Measurements from ENCODE around the gene GASK1A.

The GASK1A gene

GRCh38 chr3:43091481-43091880 is 112.4 kb downstream of the GASK1A start:
- DNase-seq (ENCODE audit: low spot score) = no peak
- H3K4me3 ChIP-seq (ENCODE audit: severe bottlenecking) = no peak overlapping the region
- no peaks in the 10 kb centered on the region for H3K9me3 ChIP-seq (ENCODE audit: severe bottlenecking)
- no peaks in the 10 kb centered on the region for H3K27me3 ChIP-seq (ENCODE audit: insufficient read depth, poor library complexity, severe bottlenecking)
- ATAC-seq (ENCODE audit: low read depth) = no peak
- no peak overlapping the region for H3K27ac ChIP-seq (ENCODE audit: poor library complexity, severe bottlenecking)
- no peaks in the 10 kb centered on the region for H3K4me1 ChIP-seq (ENCODE audit: insufficient read depth, poor library complexity, severe bottlenecking)
- TF ChIP-seq CTCF (IDR thresholded peaks at IDR 0.05; ENCODE audit: poor library complexity, severe bottlenecking) = no peak
- H3K36me3 ChIP-seq (ENCODE audit: low read depth) = no peaks in the 10 kb centered on the region

- Histone ChIP-seq H3K27me3 (ENCODE audit: insufficient read depth, poor library complexity, severe bottlenecking) (no peaks in the 10 kb centered on the region), H3K27ac (ENCODE audit: poor library complexity, severe bottlenecking) (no peak overlapping the region), H3K9me3 (ENCODE audit: severe bottlenecking) (no peaks in the 10 kb centered on the region), H3K36me3 (ENCODE audit: low read depth) (no peaks in the 10 kb centered on the region), H3K4me1 (ENCODE audit: insufficient read depth, poor library complexity, severe bottlenecking) (no peaks in the 10 kb centered on the region), H3K4me3 (ENCODE audit: severe bottlenecking) (no peak overlapping the region)
- DNase-seq (ENCODE audit: low spot score) (no peak), ATAC-seq (ENCODE audit: low read depth) (no peak)
- no peak for TF ChIP-seq CTCF (IDR thresholded peaks at IDR 0.05; ENCODE audit: poor library complexity, severe bottlenecking)
Observed at GRCh38 chr3:43093006-43093405, 113.9 kb downstream of the GASK1A start.

GRCh38 chr3:43093974-43094373 is 114.9 kb downstream of the GASK1A start:
- no peak for DNase-seq (ENCODE audit: low spot score)
- no peak for ATAC-seq (ENCODE audit: low read depth)

GRCh38 chr3:43094381-43094780 is 115.3 kb downstream of the GASK1A start:
- Histone ChIP-seq H3K9me3 (ENCODE audit: severe bottlenecking) (no peaks in the 10 kb centered on the region), H3K4me1 (ENCODE audit: insufficient read depth, poor library complexity, severe bottlenecking) (no peaks in the 10 kb centered on the region), H3K4me3 (ENCODE audit: severe bottlenecking) (no peak overlapping the region), H3K36me3 (ENCODE audit: low read depth) (no peaks in the 10 kb centered on the region), H3K27me3 (ENCODE audit: insufficient read depth, poor library complexity, severe bottlenecking) (no peaks in the 10 kb centered on the region), H3K27ac (ENCODE audit: poor library complexity, severe bottlenecking) (no peak overlapping the region)
- TF ChIP-seq CTCF (IDR thresholded peaks at IDR 0.05; ENCODE audit: poor library complexity, severe bottlenecking) = no peak
- ATAC-seq (ENCODE audit: low read depth) (no peak), DNase-seq (ENCODE audit: low spot score) (no peak)

More at GRCh38 chr3:43093974-43094373, 114.9 kb downstream of the GASK1A start:
- no peak overlapping the region for H3K4me3 ChIP-seq (ENCODE audit: severe bottlenecking)
- H3K36me3 ChIP-seq (ENCODE audit: low read depth) = no peaks in the 10 kb centered on the region
- TF ChIP-seq CTCF (IDR thresholded peaks at IDR 0.05; ENCODE audit: poor library complexity, severe bottlenecking) = no peak
- H3K27me3 ChIP-seq (ENCODE audit: insufficient read depth, poor library complexity, severe bottlenecking) = no peaks in the 10 kb centered on the region
- no peak overlapping the region for H3K27ac ChIP-seq (ENCODE audit: poor library complexity, severe bottlenecking)
- H3K4me1 ChIP-seq (ENCODE audit: insufficient read depth, poor library complexity, severe bottlenecking) = no peaks in the 10 kb centered on the region
- H3K9me3 ChIP-seq (ENCODE audit: severe bottlenecking) = no peaks in the 10 kb centered on the region

GRCh38 chr3:43094851-43095250 is 115.7 kb downstream of the GASK1A start:
- Histone ChIP-seq H3K9me3 (ENCODE audit: severe bottlenecking) (no peaks in the 10 kb centered on the region), H3K27me3 (ENCODE audit: insufficient read depth, poor library complexity, severe bottlenecking) (no peaks in the 10 kb centered on the region), H3K4me1 (ENCODE audit: insufficient read depth, poor library complexity, severe bottlenecking) (no peaks in the 10 kb centered on the region), H3K4me3 (ENCODE audit: severe bottlenecking) (no peak overlapping the region), H3K27ac (ENCODE audit: poor library complexity, severe bottlenecking) (no peak overlapping the region), H3K36me3 (ENCODE audit: low read depth) (no peaks in the 10 kb centered on the region)
- DNase-seq (ENCODE audit: low spot score) (no peak), ATAC-seq (ENCODE audit: low read depth) (no peak)
- no peak for TF ChIP-seq CTCF (IDR thresholded peaks at IDR 0.05; ENCODE audit: poor library complexity, severe bottlenecking)
